Nephron progenitor cell (in vitro differentiated cells): Measurements from ENCODE around the gene U2AF1L4.

Experiments used
- DNase-seq: peaks from one replicate; pipeline ENCODE4 v3.0.0; 2021
- H3K27ac Mint-ChIP-seq: 2 replicates; pipeline ENCODE4 v1.8.0; 2021; ENCODE audit warnings: mild to moderate bottlenecking, moderate library complexity, mixed read lengths
- H3K27me3 Mint-ChIP-seq: 2 replicates; pipeline ENCODE4 v1.8.0; 2021; ENCODE audit warnings: mild to moderate bottlenecking, low read depth, mixed read lengths; ENCODE audit not compliant: poor library complexity
- H3K36me3 Mint-ChIP-seq: 2 replicates; pipeline ENCODE4 v1.8.0; 2021; ENCODE audit warnings: low read depth, mixed read lengths
- H3K4me1 Mint-ChIP-seq: 2 replicates; pipeline ENCODE4 v1.8.0; 2021; ENCODE audit warnings: mixed read lengths
- H3K4me3 Mint-ChIP-seq: 2 replicates; pipeline ENCODE4 v1.8.0; 2021; ENCODE audit warnings: mild to moderate bottlenecking, moderate library complexity, mixed read lengths
- H3K9me3 Mint-ChIP-seq: 2 replicates; pipeline ENCODE4 v1.8.0; 2021; ENCODE audit warnings: mild to moderate bottlenecking, moderate library complexity, mixed read lengths
- CTCF ChIP-seq: fragments of 200-600 bp; sonication (generic); IDR thresholded peaks from 2 replicates; pipeline ENCODE4 v1.5.0; 2021; ENCODE audit warnings: antibody characterized with exemption

The U2AF1L4 gene

GRCh38 chr19:35740423-35741202 is 4.6 kb downstream of the U2AF1L4 start:
- peaks cover 2% of the 10 kb centered on the region for H3K27me3 Mint-ChIP-seq
- peak overlapping the region; percentile 98 for H3K27ac Mint-ChIP-seq
- peak; percentile 26 for TF ChIP-seq CTCF
- no peaks in the 10 kb centered on the region for H3K9me3 Mint-ChIP-seq
- H3K4me3 Mint-ChIP-seq = peak overlapping the region; percentile 85
- DNase-seq = peak; percentile 98
- peaks cover 30% of the 10 kb centered on the region for H3K4me1 Mint-ChIP-seq
- H3K36me3 Mint-ChIP-seq = peaks cover 23% of the 10 kb centered on the region

- Mint-ChIP-seq H3K4me1 (peaks cover 28% of the 10 kb centered on the region), H3K9me3 (no peaks in the 10 kb centered on the region), H3K4me3 (peak overlapping the region; percentile 85)
Observed at GRCh38 chr19:35740108-35740422, 5.2 kb downstream of the U2AF1L4 start.

GRCh38 chr19:35739275-35740107 is 5.7 kb downstream of the U2AF1L4 start:
- H3K27ac Mint-ChIP-seq = no peak overlapping the region
- DNase-seq = no peak
- peaks cover 29% of the 10 kb centered on the region for H3K36me3 Mint-ChIP-seq
- H3K27me3 Mint-ChIP-seq = peaks cover 5% of the 10 kb centered on the region
- no peak for TF ChIP-seq CTCF
- H3K4me3 Mint-ChIP-seq = peak overlapping the region; percentile 71
- no peaks in the 10 kb centered on the region for H3K9me3 Mint-ChIP-seq
- H3K4me1 Mint-ChIP-seq = peaks cover 25% of the 10 kb centered on the region

More at GRCh38 chr19:35740108-35740422, 5.2 kb downstream of the U2AF1L4 start:
- TF ChIP-seq CTCF = no peak
- peaks cover 3% of the 10 kb centered on the region for H3K27me3 Mint-ChIP-seq
- no peak overlapping the region for H3K27ac Mint-ChIP-seq
- no peak for DNase-seq
- peaks cover 26% of the 10 kb centered on the region for H3K36me3 Mint-ChIP-seq

GRCh38 chr19:35738887-35739229 is 6.4 kb downstream of the U2AF1L4 start:
- peaks cover 5% of the 10 kb centered on the region for H3K27me3 Mint-ChIP-seq
- no peak for DNase-seq
- H3K4me1 Mint-ChIP-seq = peaks cover 20% of the 10 kb centered on the region
- no peak for TF ChIP-seq CTCF
- peak overlapping the region; percentile 10 for H3K4me3 Mint-ChIP-seq
- no peak overlapping the region for H3K27ac Mint-ChIP-seq
- peaks cover 35% of the 10 kb centered on the region for H3K36me3 Mint-ChIP-seq
- H3K9me3 Mint-ChIP-seq = no peaks in the 10 kb centered on the region

- no peaks in the 10 kb centered on the region for H3K9me3 Mint-ChIP-seq
- H3K27me3 Mint-ChIP-seq = peaks cover 5% of the 10 kb centered on the region
- DNase-seq = no peak
- peaks cover 20% of the 10 kb centered on the region for H3K4me1 Mint-ChIP-seq
- H3K27ac Mint-ChIP-seq = no peak overlapping the region
- H3K4me3 Mint-ChIP-seq = peak overlapping the region; percentile 10
- no peak for TF ChIP-seq CTCF
- H3K36me3 Mint-ChIP-seq = peaks cover 37% of the 10 kb centered on the region
Observed at GRCh38 chr19:35738021-35738886, 7.0 kb downstream of the U2AF1L4 start.
